AG10803 (cell line): ENCODE measurements around the gene UGT1A8.

Experiments used
- DNase-seq: peaks from one replicate; pipeline ENCODE4 v3.0.0; 2010; ENCODE audit warnings: low read depth
- H3K4me3 ChIP-seq: 2 replicates; pipeline ENCODE4 v1.5.1; 2011; ENCODE audit warnings: mild to moderate bottlenecking, low read length, control low read depth
- TF ChIP-seq, protein P1 (sequence below): conservative IDR thresholded peaks from 2 replicates; pipeline ENCODE4 v1.5.1; 2011; ENCODE audit warnings: mild to moderate bottlenecking, low read length, control low read depth, inconsistent platforms

The UGT1A8 gene

DNA sequence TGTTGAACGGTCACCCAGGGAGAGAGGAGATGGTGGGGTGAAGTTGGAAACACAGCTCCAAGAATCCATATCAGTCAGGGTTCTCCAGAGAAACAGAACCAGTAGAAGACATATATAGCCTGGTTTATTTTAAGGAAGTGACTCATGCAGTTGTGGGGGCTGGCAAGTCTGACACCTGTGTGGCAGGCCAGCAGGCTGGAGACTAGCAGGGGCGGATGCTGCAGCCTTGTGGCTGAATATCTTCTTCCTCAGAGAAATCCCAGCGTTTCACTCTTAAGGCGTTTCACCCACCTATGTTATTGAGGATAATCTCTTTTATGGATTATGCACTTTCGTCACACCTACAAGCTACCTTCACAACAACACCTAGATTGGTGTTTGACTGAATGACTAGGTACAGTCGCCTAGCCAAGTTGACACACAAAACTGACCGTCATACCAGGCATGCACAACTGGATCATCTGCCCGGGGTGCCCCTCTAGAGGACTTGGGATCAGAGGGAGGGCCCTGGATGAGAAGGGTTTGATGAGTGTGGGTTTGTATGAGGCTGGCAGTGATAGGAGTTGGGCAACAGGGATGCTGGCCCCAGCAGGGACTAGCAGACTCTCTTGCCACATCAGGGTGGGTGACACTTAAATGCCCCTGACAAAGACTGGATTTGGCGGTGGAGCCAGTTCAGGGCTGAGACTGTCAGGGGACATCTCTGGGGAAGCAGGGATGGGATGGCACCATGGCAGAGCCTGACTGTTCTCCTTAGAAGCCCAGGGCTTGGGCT, 184.1 kb downstream of the UGT1A8 start:
- no peak for DNase-seq
- TF ChIP-seq, protein P1, sequence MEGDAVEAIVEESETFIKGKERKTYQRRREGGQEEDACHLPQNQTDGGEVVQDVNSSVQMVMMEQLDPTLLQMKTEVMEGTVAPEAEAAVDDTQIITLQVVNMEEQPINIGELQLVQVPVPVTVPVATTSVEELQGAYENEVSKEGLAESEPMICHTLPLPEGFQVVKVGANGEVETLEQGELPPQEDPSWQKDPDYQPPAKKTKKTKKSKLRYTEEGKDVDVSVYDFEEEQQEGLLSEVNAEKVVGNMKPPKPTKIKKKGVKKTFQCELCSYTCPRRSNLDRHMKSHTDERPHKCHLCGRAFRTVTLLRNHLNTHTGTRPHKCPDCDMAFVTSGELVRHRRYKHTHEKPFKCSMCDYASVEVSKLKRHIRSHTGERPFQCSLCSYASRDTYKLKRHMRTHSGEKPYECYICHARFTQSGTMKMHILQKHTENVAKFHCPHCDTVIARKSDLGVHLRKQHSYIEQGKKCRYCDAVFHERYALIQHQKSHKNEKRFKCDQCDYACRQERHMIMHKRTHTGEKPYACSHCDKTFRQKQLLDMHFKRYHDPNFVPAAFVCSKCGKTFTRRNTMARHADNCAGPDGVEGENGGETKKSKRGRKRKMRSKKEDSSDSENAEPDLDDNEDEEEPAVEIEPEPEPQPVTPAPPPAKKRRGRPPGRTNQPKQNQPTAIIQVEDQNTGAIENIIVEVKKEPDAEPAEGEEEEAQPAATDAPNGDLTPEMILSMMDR: no peak
- H3K4me3 ChIP-seq: no peak overlapping the region

DNA sequence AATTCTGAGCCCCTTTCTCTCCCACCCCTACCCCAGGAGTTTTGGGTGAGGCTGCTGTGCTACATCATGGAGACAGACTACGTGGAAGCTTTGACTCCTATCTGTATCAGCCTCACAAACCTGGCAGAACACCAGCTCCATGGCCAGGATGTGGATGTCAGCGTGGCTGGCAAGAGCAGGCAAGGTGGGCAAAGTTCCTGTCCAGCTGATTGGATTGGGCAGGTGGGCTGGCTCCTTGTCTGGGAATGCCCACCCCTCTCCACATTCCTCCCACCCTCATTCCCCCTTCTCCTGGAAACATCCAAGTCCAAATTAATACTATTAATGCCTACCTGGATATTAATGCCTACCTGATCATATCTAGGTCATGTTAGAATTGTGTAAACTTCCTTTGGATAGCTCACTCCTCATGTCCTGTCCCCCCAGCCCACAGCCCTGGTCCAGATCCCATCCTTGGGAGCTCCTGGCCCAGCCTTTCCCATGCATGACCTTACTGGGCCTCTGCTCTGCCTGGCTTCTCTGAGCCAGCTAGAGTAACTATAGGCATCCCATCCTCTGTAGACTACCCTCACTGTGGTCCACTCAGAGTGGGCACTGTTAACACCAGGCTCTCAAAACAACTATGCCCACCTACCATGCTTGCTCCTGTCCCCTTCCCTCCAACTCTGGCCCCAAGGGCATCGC, 184.8 kb downstream of the UGT1A8 start:
- TF ChIP-seq, protein P1: no peak
- no peak overlapping the region for H3K4me3 ChIP-seq
- no peak for DNase-seq

DNA sequence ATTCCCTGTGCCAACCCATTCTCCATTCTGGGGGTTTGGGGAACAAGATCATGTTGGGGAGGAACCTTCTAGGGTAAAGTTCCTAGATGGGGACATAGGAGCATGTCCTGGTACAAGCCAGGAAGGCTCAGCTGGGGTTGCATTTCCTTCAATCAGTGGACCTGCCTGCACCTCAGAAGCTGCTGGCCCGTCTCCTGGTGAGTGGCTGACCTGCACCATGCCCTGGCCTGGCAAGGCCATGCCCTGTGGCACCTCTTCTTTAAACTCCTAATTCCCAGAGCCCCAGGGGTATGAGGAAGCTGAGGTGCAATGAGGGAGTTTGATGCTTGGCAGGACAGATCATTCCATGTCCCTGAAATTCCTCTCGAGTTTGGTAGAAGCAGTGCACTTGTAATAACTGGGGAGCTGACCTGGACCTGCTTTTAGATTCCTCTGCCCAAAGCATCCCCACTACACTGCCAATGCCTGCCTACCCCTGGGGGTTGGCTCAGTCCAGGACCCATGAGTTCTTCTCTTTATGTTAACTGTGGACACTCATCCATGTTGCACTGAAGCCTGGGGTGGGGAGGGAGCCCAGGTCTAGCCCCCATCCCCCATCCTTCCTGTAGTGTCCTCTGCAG, 186.0 kb downstream of the UGT1A8 start:
- H3K4me3 ChIP-seq: no peak overlapping the region
- TF ChIP-seq, protein P1: no peak
- DNase-seq: no peak

DNA sequence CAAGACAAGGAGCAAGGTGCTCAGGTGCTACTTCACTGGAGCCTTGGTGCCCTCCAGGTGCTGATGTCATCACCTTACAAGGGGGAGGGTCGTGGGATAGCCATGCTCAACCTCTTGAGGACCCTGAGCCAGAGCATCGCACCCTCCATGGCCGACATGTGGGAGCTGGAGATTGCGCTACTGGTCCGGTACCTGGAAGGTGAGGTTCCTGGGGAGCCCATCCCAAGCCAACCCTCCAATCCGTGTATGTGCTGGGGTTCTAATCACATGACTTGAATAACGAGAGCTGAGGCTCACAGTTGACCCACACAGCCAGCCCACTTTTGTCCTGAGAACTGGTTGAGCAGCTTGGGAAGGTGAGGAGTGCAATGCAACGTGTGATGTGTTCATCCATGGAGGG, 186.6 kb downstream of the UGT1A8 start:
- H3K4me3 ChIP-seq: no peak overlapping the region
- TF ChIP-seq, protein P1: no peak
- no peak for DNase-seq

DNA sequence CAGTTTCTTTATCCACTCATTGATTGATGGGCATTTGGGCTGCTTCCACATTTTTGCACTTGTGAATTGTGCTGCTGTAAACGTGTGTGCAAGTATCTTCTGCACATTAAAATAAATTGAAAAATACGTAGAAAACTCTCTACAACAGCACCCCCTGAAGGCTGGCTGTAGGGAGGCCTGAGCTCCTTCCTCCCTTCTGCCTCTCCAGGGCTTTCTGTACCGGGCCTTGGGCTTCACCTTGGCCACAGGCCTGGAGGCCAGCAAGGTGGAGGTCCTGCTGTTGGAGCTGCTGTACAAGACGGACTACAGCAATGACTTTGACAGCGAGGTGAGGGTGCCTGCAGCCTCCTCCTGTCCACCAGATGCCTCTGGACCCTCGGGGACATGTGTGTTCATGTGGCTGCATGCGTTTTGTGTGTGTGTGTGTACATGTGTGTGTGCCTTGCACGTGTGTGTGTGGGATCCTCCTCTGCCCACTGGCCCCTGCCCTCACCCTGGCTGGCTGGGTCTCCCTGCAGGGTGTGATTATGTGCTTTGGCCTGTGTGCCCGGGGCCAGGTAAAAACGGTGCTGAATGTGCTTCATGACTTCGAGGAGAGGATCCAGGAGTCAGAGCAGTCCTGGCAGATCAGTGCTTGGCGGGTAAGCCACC, 189.9 kb downstream of the UGT1A8 start:
- TF ChIP-seq, protein P1: no peak
- no peak overlapping the region for H3K4me3 ChIP-seq
- no peak for DNase-seq

DNA sequence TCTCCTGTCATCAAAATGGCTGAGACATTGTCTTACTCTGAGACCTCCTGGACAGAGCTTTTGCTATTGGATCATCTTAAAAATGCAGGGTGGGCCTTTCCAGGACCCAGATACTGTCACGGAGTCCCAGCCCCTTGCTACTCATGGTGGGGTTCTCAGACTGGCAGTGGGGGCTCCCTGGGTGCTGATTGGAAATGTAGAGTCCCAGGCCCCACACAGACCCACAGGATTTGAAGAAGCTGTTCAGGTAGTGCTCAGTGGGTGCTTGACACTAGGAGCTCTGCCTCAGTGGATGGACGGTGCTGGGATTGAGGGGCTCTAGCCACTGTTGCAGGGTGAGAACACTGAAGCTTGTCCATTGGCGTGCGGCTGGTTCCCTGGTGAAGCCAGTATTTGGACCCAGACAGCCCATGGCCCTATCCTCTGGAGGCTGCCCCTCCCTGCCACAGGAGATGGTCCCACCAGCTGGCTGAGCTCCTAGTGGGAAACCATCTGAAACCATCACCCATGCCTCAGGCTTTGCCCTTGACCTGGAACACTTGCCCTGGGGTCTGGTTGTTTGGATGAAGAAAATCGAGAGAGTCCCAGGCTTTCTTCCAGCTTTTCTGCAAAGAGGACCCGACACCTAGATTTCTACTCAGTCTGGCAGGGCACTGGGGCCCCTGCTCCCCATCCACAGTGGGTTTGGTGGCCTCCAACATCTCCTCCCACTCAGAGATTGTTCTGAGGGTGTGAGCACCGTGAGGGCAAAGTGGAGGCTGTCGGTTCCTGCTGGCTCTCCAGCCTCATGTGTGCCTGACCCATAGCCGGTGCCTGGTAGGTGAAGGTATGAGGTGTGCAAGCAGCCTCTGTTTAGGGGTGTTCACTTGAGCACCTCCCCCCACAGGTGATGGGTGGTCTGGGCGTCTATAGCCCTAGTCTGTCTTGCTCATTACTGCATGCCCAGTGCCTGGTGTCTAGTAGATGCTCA, 190.8 kb downstream of the UGT1A8 start:
- no peak overlapping the region for H3K4me3 ChIP-seq
- TF ChIP-seq, protein P1: no peak
- no peak for DNase-seq
